ENCODE results near the gene ING1. TPM values are rescaled to one million over a fixed set of nuclear protein-coding genes. Genes with fewer than 3 reads are reported as not detected.
"Not testable (repeated sequence)": the region's sequence is repeated elsewhere in the genome, so short reads cannot be mapped to it uniquely, and the experiment has no call there.

The ING1 gene
- total RNA-seq, 1 experiment from 2014 or later: 17.9 TPM

- ChIA-PET POLR2A (ENCODE audit: unreplicated experiment) (no interaction called here), CTCF (no interaction called here)
- Histone ChIP-seq H3K27me3 (ENCODE audit: low read length) (no peaks in the 10 kb centered on the region), H3K9me3 (ENCODE audit: low read length) (no peaks in the 10 kb centered on the region), H3F3A (ENCODE audit: low read length, unreplicated experiment) (no peaks in the 10 kb centered on the region), H3K9ac (ENCODE audit: low read length) (no peak overlapping the region), H3K4me3 (ENCODE audit: low read length) (no peak overlapping the region), H3K9me2 (replicated peaks; ENCODE audit: low read length) (no peaks in the 10 kb centered on the region), H3K4me2 (ENCODE audit: low read length) (no peak overlapping the region), H3K4me1 (ENCODE audit: insufficient read depth, low read length) (no peaks in the 10 kb centered on the region), H3K79me2 (ENCODE audit: low read length) (no peaks in the 10 kb centered on the region), H3K27ac (ENCODE audit: low read length) (no peak overlapping the region), H4K20me1 (ENCODE audit: low read length) (no peaks in the 10 kb centered on the region), H3K36me3 (ENCODE audit: low read depth, low read length) (peaks cover 3% of the 10 kb centered on the region; the same call in 1 of the 2 replicates), H2AFZ (ENCODE audit: low read length) (no peak overlapping the region)
- no peak for TF ChIP-seq CTCF (conservative IDR thresholded peaks at IDR 0.05; ENCODE audit: low read depth, low read length)
- no peak for ATAC-seq
- intact Hi-C loops (cut with micrococcal nuclease): no loop called here
- no TSS peak for BruUV-seq (replicated peaks)
- DNase-seq: no peak
Observed at GRCh38 chr13:110689041-110689440, 24.5 kb upstream of the ING1 start.

- H4K20me1 ChIP-seq (ENCODE audit: low read length): no peaks in the 10 kb centered on the region
- H2AFZ ChIP-seq (ENCODE audit: low read length): no peak overlapping the region
- intact Hi-C loops (cut with micrococcal nuclease): no loop called here
- no peaks in the 10 kb centered on the region for H3K9me2 ChIP-seq (replicated peaks; ENCODE audit: low read length)
- H3K9ac ChIP-seq (ENCODE audit: low read length): no peak overlapping the region
- no peaks in the 10 kb centered on the region for H3F3A ChIP-seq (ENCODE audit: low read length, unreplicated experiment)
- no peak overlapping the region for H3K27ac ChIP-seq (ENCODE audit: low read length)
- CTCF ChIA-PET: no interaction called here
- no peaks in the 10 kb centered on the region for H3K27me3 ChIP-seq (ENCODE audit: low read length)
- H3K4me1 ChIP-seq (ENCODE audit: insufficient read depth, low read length): no peaks in the 10 kb centered on the region
- H3K4me3 ChIP-seq (ENCODE audit: low read length): no peak overlapping the region
- DNase-seq (no peak), ATAC-seq (no peak)
- no peak overlapping the region for H3K4me2 ChIP-seq (ENCODE audit: low read length)
- no TSS peak for BruUV-seq (replicated peaks)
- POLR2A ChIA-PET (ENCODE audit: unreplicated experiment): no interaction called here
- TF ChIP-seq EZH2 (IDR thresholded peaks at IDR 0.05; ENCODE audit: low read length, unreplicated experiment) (no peak), CTCF (conservative IDR thresholded peaks at IDR 0.05; ENCODE audit: low read depth, low read length) (no peak)
- H3K36me3 ChIP-seq (ENCODE audit: low read depth, low read length): peaks cover 3% of the 10 kb centered on the region; the same call in 1 of the 2 replicates
- H3K79me2 ChIP-seq (ENCODE audit: low read length): no peaks in the 10 kb centered on the region
- no peaks in the 10 kb centered on the region for H3K9me3 ChIP-seq (ENCODE audit: low read length)
Observed at GRCh38 chr13:110689711-110690110, 23.8 kb upstream of the ING1 start.

GRCh38 chr13:110690516-110690915 lies 23.0 kb upstream of the ING1 start:
- H2AFZ ChIP-seq (ENCODE audit: low read length): no peak overlapping the region
- no peak overlapping the region for H3K27ac ChIP-seq (ENCODE audit: low read length)
- no peaks in the 10 kb centered on the region for H3K79me2 ChIP-seq (ENCODE audit: low read length)
- CTCF ChIA-PET: no interaction called here
- no peak for TF ChIP-seq EZH2phosphoT487 (IDR thresholded peaks at IDR 0.05; ENCODE audit: borderline replicate concordance, low read length)
- no peak for TF ChIP-seq EZH2 (IDR thresholded peaks at IDR 0.05; ENCODE audit: low read length, unreplicated experiment)
- no peak for TF ChIP-seq CTCF (conservative IDR thresholded peaks at IDR 0.05; ENCODE audit: low read depth, low read length)
- intact Hi-C loops (cut with micrococcal nuclease): no loop called here
- no peak for DNase-seq
- H3K4me1 ChIP-seq (ENCODE audit: insufficient read depth, low read length): no peaks in the 10 kb centered on the region
- H3K9ac ChIP-seq (ENCODE audit: low read length): no peak overlapping the region
- no peaks in the 10 kb centered on the region for H3K27me3 ChIP-seq (ENCODE audit: low read length)
- H4K20me1 ChIP-seq (ENCODE audit: low read length): no peaks in the 10 kb centered on the region
- H3F3A ChIP-seq (ENCODE audit: low read length, unreplicated experiment): no peaks in the 10 kb centered on the region
- no peak for ATAC-seq
- no peaks in the 10 kb centered on the region for H3K9me2 ChIP-seq (replicated peaks; ENCODE audit: low read length)
- no peak overlapping the region for H3K4me2 ChIP-seq (ENCODE audit: low read length)
- no peaks in the 10 kb centered on the region for H3K9me3 ChIP-seq (ENCODE audit: low read length)
- no peak overlapping the region for H3K4me3 ChIP-seq (ENCODE audit: low read length)
- POLR2A ChIA-PET (ENCODE audit: unreplicated experiment): no interaction called here
- BruUV-seq (replicated peaks): no TSS peak
- H3K36me3 ChIP-seq (ENCODE audit: low read depth, low read length): 0 out of 2 replicates have a peak, but pooled peaks cover under 1% of the 10 kb centered on the region

- intact Hi-C loops (cut with micrococcal nuclease); H3K4me2 ChIP-seq (ENCODE audit: low read length); H3K4me1 ChIP-seq (ENCODE audit: insufficient read depth, low read length); H3K27me3 ChIP-seq (ENCODE audit: low read length); H4K20me1 ChIP-seq (ENCODE audit: low read length); BruUV-seq (replicated peaks); H3F3A ChIP-seq (ENCODE audit: low read length, unreplicated experiment); H3K9me3 ChIP-seq (ENCODE audit: low read length); POLR2A ChIA-PET (ENCODE audit: unreplicated experiment); H3K4me3 ChIP-seq (ENCODE audit: low read length); H3K79me2 ChIP-seq (ENCODE audit: low read length); H3K36me3 ChIP-seq (ENCODE audit: low read depth, low read length); ATAC-seq; H3K9me2 ChIP-seq (replicated peaks; ENCODE audit: low read length); H3K9ac ChIP-seq (ENCODE audit: low read length); DNase-seq; H2AFZ ChIP-seq (ENCODE audit: low read length); H3K27ac ChIP-seq (ENCODE audit: low read length); CTCF ChIA-PET: not testable (repeated sequence)
Observed at GRCh38 chr13:110695774-110696173, 17.7 kb upstream of the ING1 start.
